ENCODE measurements around the gene CCL3. TPM values are rescaled to one million over a fixed set of nuclear protein-coding genes. Genes with fewer than 3 reads are reported as not detected.

CCL3 gene
- polyA plus RNA-seq, 3 donors = 161 to 328 (median 190) TPM

DNA sequence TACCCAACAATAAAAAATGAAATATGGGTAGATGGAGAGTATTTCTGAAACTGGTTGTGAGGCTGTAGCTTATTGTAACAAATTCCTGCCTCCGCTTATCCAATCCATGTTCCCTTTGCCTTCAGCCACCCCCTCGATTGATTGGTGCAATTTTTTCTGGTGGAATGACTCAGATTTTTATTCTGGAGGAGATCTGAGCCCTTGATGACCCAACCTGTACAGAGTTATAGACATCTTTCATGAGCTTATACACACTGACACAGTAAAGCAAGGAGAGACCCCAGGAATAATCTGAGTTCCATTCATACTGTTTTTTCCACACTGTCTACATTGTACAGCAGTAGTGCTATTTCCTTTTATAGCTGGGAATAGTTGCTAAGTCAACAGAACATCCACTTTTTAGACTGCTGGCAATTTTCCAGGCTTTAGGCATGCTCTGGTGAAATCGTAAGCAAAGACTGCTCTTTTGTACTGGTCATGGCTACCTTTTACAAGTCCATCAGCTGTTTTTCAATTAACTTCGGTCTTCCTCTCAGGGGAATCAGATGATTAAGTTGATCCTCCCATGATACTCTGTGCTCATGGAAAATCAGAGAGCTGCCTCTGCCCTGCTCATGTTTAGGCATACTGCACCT is 43.8 kb upstream of the CCL3 start:
- Mint-ChIP-seq H3K9me3 (no peaks in the 10 kb centered on the region), H3K27me3 (ENCODE audit: low read depth in 3 of 3) (peaks cover 0 to 4% (median 0%) of the 10 kb centered on the region in 3 donors), H3K4me3 (no peak overlapping the region), H3K4me1 (peaks cover 36% of the 10 kb centered on the region), H3K36me3 (no peaks in the 10 kb centered on the region), H3K27ac (no peak overlapping the region)
- Histone ChIP-seq H3K4me1 (ENCODE audit: control insufficient read depth in 1 of 2, insufficient read depth in 2 of 2, low read length in 2 of 2) (peaks cover 15 to 23% of the 10 kb centered on the region in 2 donors), H3K27ac (ENCODE audit: low read depth in 1 of 2, low read length in 2 of 2) (no peak overlapping the region), H3K9ac (ENCODE audit: insufficient read depth, low read length, poor library complexity, severe bottlenecking) (no peak overlapping the region), H3K79me2 (ENCODE audit: insufficient read depth, low read length) (no peaks in the 10 kb centered on the region), H3K27me3 (ENCODE audit: control insufficient read depth in 2 of 2, insufficient read depth in 2 of 2, low read length in 2 of 2) (no peaks in the 10 kb centered on the region), H4K20me1 (ENCODE audit: insufficient read depth, low read length) (no peaks in the 10 kb centered on the region), H3K9me3 (replicated peaks in 1 of 2; ENCODE audit: control insufficient read depth in 1 of 2, insufficient read depth in 1 of 2, low read length in 2 of 2) (no peaks in the 10 kb centered on the region), H3K4me3 (replicated peaks in 1 of 3; ENCODE audit: low read depth in 2 of 3, low read length in 3 of 3) (no peak overlapping the region), H3K36me3 (replicated peaks in 1 of 2; ENCODE audit: control insufficient read depth in 1 of 2, insufficient read depth in 2 of 2, low read length in 2 of 2) (no peaks in the 10 kb centered on the region), H3K4me2 (replicated peaks; ENCODE audit: extremely low read depth, low read length, poor library complexity, severe bottlenecking) (no peak overlapping the region), H2AFZ (ENCODE audit: insufficient read depth, low read depth, low read length, poor library complexity, severe bottlenecking) (no peak overlapping the region)
- intact Hi-C loops (cut with micrococcal nuclease) = loop anchor here in 1 of 2 donors (5.0 kb wide), 1 partner anchor 101 kb away; no protein-coding TSS in a partner anchor
- WGBS (ENCODE audit: insufficient coverage) = 41% methylated on average over 2 of the region's 4 CpGs
- TF ChIP-seq, protein P1, sequence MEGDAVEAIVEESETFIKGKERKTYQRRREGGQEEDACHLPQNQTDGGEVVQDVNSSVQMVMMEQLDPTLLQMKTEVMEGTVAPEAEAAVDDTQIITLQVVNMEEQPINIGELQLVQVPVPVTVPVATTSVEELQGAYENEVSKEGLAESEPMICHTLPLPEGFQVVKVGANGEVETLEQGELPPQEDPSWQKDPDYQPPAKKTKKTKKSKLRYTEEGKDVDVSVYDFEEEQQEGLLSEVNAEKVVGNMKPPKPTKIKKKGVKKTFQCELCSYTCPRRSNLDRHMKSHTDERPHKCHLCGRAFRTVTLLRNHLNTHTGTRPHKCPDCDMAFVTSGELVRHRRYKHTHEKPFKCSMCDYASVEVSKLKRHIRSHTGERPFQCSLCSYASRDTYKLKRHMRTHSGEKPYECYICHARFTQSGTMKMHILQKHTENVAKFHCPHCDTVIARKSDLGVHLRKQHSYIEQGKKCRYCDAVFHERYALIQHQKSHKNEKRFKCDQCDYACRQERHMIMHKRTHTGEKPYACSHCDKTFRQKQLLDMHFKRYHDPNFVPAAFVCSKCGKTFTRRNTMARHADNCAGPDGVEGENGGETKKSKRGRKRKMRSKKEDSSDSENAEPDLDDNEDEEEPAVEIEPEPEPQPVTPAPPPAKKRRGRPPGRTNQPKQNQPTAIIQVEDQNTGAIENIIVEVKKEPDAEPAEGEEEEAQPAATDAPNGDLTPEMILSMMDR (IDR thresholded peaks at IDR 0.05) = no peak
- DNase-seq = peak in 2 of 3 donors; percentile 21 to 25

DNA sequence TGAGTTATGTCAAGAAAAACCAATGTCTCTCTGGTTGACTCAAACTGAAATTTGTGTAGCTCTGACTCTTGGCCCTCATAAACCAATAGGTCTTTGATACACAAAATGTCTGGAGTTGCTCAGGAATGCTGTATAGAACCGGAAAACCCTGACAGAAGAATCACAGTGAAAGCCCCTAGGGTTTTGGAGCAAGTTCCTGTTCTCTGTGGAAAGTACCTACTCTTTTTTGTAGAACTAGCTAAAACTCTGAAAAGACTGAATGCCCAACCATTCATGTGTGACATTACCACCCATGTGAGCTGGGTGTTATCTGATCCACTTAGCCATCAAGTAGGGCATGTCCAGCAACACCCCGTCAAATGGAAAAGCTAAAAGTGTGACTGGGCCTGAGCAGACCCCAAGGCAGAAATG is 42.5 kb upstream of the CCL3 start:
- peak in 1 of 3 donors; percentile 63 for DNase-seq
- no peak overlapping the region for H3K9ac ChIP-seq (ENCODE audit: insufficient read depth, low read length, poor library complexity, severe bottlenecking)
- H4K20me1 ChIP-seq (ENCODE audit: insufficient read depth, low read length) = no peaks in the 10 kb centered on the region
- no peaks in the 10 kb centered on the region for H3K36me3 Mint-ChIP-seq
- 83% methylated on average over 1 of the region's 2 CpGs for WGBS (ENCODE audit: insufficient coverage)
- TF ChIP-seq, protein P1 (IDR thresholded peaks at IDR 0.05) = no peak
- peaks cover 0 to 4% (median 1%) of the 10 kb centered on the region in 3 donors for H3K27me3 Mint-ChIP-seq (ENCODE audit: low read depth in 3 of 3)
- H3K27ac ChIP-seq (ENCODE audit: low read depth in 1 of 2, low read length in 2 of 2) = no peak overlapping the region
- no peaks in the 10 kb centered on the region for H3K9me3 ChIP-seq (replicated peaks in 1 of 2; ENCODE audit: control insufficient read depth in 1 of 2, insufficient read depth in 1 of 2, low read length in 2 of 2)
- peaks cover 43% of the 10 kb centered on the region for H3K4me1 Mint-ChIP-seq
- no peaks in the 10 kb centered on the region for H3K9me3 Mint-ChIP-seq
- no peak overlapping the region for H3K4me3 ChIP-seq (replicated peaks in 1 of 3; ENCODE audit: low read depth in 2 of 3, low read length in 3 of 3)
- H3K36me3 ChIP-seq (replicated peaks in 1 of 2; ENCODE audit: control insufficient read depth in 1 of 2, insufficient read depth in 2 of 2, low read length in 2 of 2) = no peaks in the 10 kb centered on the region
- no peaks in the 10 kb centered on the region for H3K79me2 ChIP-seq (ENCODE audit: insufficient read depth, low read length)
- intact Hi-C loops (cut with micrococcal nuclease) = loop anchor here in 1 of 2 donors (5.0 kb wide), 1 partner anchor 100 kb away; no protein-coding TSS in a partner anchor
- H3K27ac Mint-ChIP-seq = no peak overlapping the region
- no peak overlapping the region for H3K4me2 ChIP-seq (replicated peaks; ENCODE audit: extremely low read depth, low read length, poor library complexity, severe bottlenecking)
- H2AFZ ChIP-seq (ENCODE audit: insufficient read depth, low read depth, low read length, poor library complexity, severe bottlenecking) = no peak overlapping the region
- no peaks in the 10 kb centered on the region for H3K27me3 ChIP-seq (ENCODE audit: control insufficient read depth in 2 of 2, insufficient read depth in 2 of 2, low read length in 2 of 2)
- H3K4me3 Mint-ChIP-seq = no peak overlapping the region
- peaks cover 15 to 27% of the 10 kb centered on the region in 2 donors for H3K4me1 ChIP-seq (ENCODE audit: control insufficient read depth in 1 of 2, insufficient read depth in 2 of 2, low read length in 2 of 2)
